ENCODE results near the gene PSME3IP1. TPM values are rescaled to one million over a fixed set of nuclear protein-coding genes. Genes with fewer than 3 reads are reported as not detected.

The PSME3IP1 gene
- polyA plus RNA-seq, 1 experiment: 96.5 TPM

DNA sequence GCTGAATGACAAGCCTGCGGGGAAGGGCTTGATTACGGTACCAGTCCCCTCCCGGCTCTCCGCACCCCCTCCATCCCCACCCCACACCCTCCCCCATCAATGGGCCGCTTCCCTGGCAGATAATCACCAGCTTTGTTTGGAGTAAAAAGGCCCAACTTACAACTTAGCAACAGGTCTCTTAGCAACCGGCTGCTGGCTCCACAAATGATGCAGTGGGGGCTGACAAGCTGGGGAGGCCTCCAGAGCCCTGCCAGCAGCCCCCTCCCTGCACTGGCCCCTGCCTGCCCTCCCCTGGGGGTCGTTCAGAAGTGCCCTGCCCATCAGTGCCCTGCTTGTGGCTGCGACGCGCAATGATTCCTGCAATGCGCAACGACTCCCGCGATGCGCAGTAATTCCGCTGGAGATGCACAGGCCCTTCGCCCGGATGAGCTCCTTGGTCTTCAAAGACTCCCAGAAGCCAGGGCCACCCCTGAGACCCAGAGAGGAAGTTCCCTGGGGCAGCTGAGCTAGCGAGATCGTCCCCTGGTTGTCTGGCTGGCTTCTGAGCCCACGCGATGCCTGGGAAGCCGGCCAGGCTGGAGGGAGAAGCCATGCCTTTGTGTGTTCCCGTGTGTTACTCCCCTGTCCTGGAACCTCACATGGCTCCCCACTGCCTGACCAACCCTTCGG, 70.2 kb downstream of the PSME3IP1 start:
- no peak for TF ChIP-seq CTCF (IDR thresholded peaks at IDR 0.05; ENCODE audit: insufficient read depth, low read depth, low read length)
- no peak overlapping the region for H3K4me3 ChIP-seq (ENCODE audit: low read depth, low read length)
- ChIA-PET CTCF (interaction anchor here (0.6 to 1.4 kb wide), 2 partner anchors 14 to 388 kb away, joined by 3 read pairs; no protein-coding TSS in a partner anchor), POLR2A (no interaction called here)
- H3K27me3 ChIP-seq (ENCODE audit: control insufficient read depth, insufficient read depth, low read length): no peaks in the 10 kb centered on the region
- peaks cover 22% of the 10 kb centered on the region for H3K36me3 ChIP-seq (ENCODE audit: control insufficient read depth, insufficient read depth, low read length)
- DNase-seq (ENCODE audit: low read depth): no peak

DNA sequence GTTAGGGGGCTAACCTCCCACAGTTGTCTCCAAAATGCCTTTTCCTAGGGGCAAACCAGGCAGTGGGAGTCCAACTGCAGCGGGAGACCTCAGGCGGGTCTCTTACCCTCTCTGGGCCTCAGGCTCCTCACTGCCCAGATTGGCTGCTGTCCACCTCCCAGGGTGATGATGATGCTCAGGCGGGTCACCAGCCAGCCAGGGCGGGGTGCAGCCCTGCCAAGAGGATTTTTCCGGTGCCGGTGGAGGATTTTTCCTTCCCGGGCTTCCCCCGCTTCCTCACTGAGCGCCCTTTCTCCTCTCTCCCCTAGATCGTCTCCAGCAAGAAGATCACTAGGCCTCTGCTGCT, 70.7 kb downstream of the PSME3IP1 start:
- DNase-seq (ENCODE audit: low read depth): no peak
- Histone ChIP-seq H3K36me3 (ENCODE audit: control insufficient read depth, insufficient read depth, low read length) (peaks cover 22% of the 10 kb centered on the region), H3K27me3 (ENCODE audit: control insufficient read depth, insufficient read depth, low read length) (no peaks in the 10 kb centered on the region), H3K4me3 (ENCODE audit: low read depth, low read length) (no peak overlapping the region)
- ChIA-PET CTCF (interaction anchor here (0.6 to 1.4 kb wide), 2 partner anchors 14 to 388 kb away, joined by 3 read pairs; no protein-coding TSS in a partner anchor), POLR2A (no interaction called here)
- TF ChIP-seq CTCF (IDR thresholded peaks at IDR 0.05; ENCODE audit: insufficient read depth, low read depth, low read length): no peak

DNA sequence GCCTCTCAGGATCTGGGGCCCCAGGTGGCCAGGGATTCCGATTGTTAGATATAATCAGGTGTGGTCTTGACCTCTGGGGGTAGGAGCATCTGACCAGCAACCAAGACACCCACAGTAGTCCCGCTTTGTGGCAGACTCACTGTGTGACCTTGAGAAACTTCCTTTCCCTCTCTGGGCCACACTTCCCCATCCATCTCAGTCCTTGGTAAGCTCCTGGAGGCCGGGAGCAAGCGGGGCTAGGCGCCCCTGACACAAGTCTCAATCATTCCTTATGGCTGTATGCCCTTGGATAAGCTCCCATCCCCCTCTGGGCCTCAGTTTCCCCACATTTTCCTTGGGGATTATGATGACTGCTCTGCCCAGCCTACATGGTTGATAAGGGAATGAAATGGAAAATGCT, 72.2 kb downstream of the PSME3IP1 start:
- ChIA-PET CTCF (interaction anchor here (1.1 to 3.2 kb wide), 3 partner anchors 10 to 54 kb away, joined by 3 to 16 read pairs (median 4); partner anchors contain the start of gene CPNE2), POLR2A (interaction anchor here (0.6 kb wide), 1 partner anchor 178 kb away, joined by 3 read pairs; no protein-coding TSS in a partner anchor)
- Histone ChIP-seq H3K27me3 (ENCODE audit: control insufficient read depth, insufficient read depth, low read length) (no peaks in the 10 kb centered on the region), H3K36me3 (ENCODE audit: control insufficient read depth, insufficient read depth, low read length) (peaks cover 20% of the 10 kb centered on the region), H3K4me3 (ENCODE audit: low read depth, low read length) (no peak overlapping the region)
- TF ChIP-seq CTCF (IDR thresholded peaks at IDR 0.05; ENCODE audit: insufficient read depth, low read depth, low read length): no peak
- DNase-seq (ENCODE audit: low read depth): no peak

- H3K36me3 ChIP-seq (ENCODE audit: control insufficient read depth, insufficient read depth, low read length): peaks cover 20% of the 10 kb centered on the region
- POLR2A ChIA-PET: no interaction called here
- H3K27me3 ChIP-seq (ENCODE audit: control insufficient read depth, insufficient read depth, low read length): no peaks in the 10 kb centered on the region
- TF ChIP-seq CTCF (IDR thresholded peaks at IDR 0.05; ENCODE audit: insufficient read depth, low read depth, low read length): no peak
- H3K4me3 ChIP-seq (ENCODE audit: low read depth, low read length): no peak overlapping the region
- no peak for DNase-seq (ENCODE audit: low read depth)
- CTCF ChIA-PET: interaction anchor here (1.1 to 3.2 kb wide), 3 partner anchors 9 to 55 kb away, joined by 3 to 16 read pairs (median 4); partner anchors contain the start of gene CPNE2
Observed at GRCh38 chr16:57113042-57113453, 72.8 kb downstream of the PSME3IP1 start.

- no peak for TF ChIP-seq CTCF (IDR thresholded peaks at IDR 0.05; ENCODE audit: insufficient read depth, low read depth, low read length)
- no peak overlapping the region for H3K4me3 ChIP-seq (ENCODE audit: low read depth, low read length)
- H3K27me3 ChIP-seq (ENCODE audit: control insufficient read depth, insufficient read depth, low read length): no peaks in the 10 kb centered on the region
- ChIA-PET POLR2A (no interaction called here), CTCF (interaction anchor here (1.1 to 3.2 kb wide), 3 partner anchors 9 to 55 kb away, joined by 3 to 16 read pairs (median 4); partner anchors contain the start of gene CPNE2)
- peaks cover 20% of the 10 kb centered on the region for H3K36me3 ChIP-seq (ENCODE audit: control insufficient read depth, insufficient read depth, low read length)
- no peak for DNase-seq (ENCODE audit: low read depth)
Observed at GRCh38 chr16:57112403-57113041, 73.3 kb downstream of the PSME3IP1 start.

Data from BJ (cell line).